Naive thymus-derived CD8-positive, alpha-beta T cell (primary cell): ENCODE measurements around the gene CYB5B. TPM values are rescaled to one million over a fixed set of nuclear protein-coding genes. Genes with fewer than 3 reads are reported as not detected.

Experiments used
- ATAC-seq, 2 donors: fragments of 150-1000 bp; cut with Tn5 transposase in 1 of 2; sonication (Bioruptor Pico), chemical (Tn5 transposase) in 1 of 2; 1 replicate in 1 of 2; 2 replicates in 1 of 2; pipeline ENCODE4 v1.10.0; 2021; ENCODE audit warnings: mild to moderate bottlenecking in 2 of 2, moderate library complexity in 2 of 2
- POLR2A ChIA-PET: fragments of 350-600 bp; sonication (Branson Sonifier 250); formaldehyde crosslinking; loops from one replicate; lab custom pipeline; 2021; ENCODE audit warnings: antibody characterized with exemption; lab: Charles Lee
- DNase-seq, 10 donors: peaks; one replicate each; pipeline versions ENCODE4 v3.0.0 to v3.0.0-alpha.2; 2020 to 2022
- H3K27ac Mint-ChIP-seq, 10 donors: one replicate each; pipeline ENCODE4 v1.8.0; 2020 to 2022; ENCODE audit warnings: mild to moderate bottlenecking in 10 of 10, mixed read lengths in 10 of 10, moderate library complexity in 4 of 10, inconsistent platforms in 1 of 10
- H3K27me3 Mint-ChIP-seq, 5 donors: one replicate each; pipeline ENCODE4 v1.8.0; 2021 to 2022; ENCODE audit warnings: mixed read lengths in 5 of 5
- H3K36me3 Mint-ChIP-seq, 3 donors: one replicate each; pipeline ENCODE4 v1.8.0; 2020 to 2022; ENCODE audit warnings: mixed read lengths in 3 of 3, mild to moderate bottlenecking in 2 of 3, inconsistent platforms in 1 of 3
- H3K4me1 Mint-ChIP-seq, 4 donors: one replicate each; pipeline ENCODE4 v1.8.0; 2021 to 2022; ENCODE audit warnings: mixed read lengths in 4 of 4
- H3K4me3 Mint-ChIP-seq, 10 donors: one replicate each; pipeline ENCODE4 v1.8.0; 2020 to 2022; ENCODE audit warnings: mild to moderate bottlenecking in 10 of 10, mixed read lengths in 10 of 10, moderate library complexity in 6 of 10, inconsistent platforms in 1 of 10
- H3K9me3 Mint-ChIP-seq, 9 donors: one replicate each; pipeline ENCODE4 v1.8.0; 2020 to 2022; ENCODE audit warnings: mixed read lengths in 9 of 9, mild to moderate bottlenecking in 3 of 9, inconsistent platforms in 1 of 9, moderate library complexity in 1 of 9
- polyA plus RNA-seq, 3 donors: library from polyadenylated mRNA; unstranded; fragments of 300-500 nt; fragmentation: Illumina TruSeq; gene quantifications; one replicate each; pipeline ENCODE4 v1.2.3, GENCODE V29; 2021
- total RNA-seq, 8 experiments: library from RNA in 2 of 8; stranded (reverse) in 2 of 8; gene quantifications; one replicate each; pipeline ENCODE4 v1.2.3 and lab custom pipeline; 2021 to 2026

The CYB5B gene
- total and polyA plus RNA-seq, 5 experiments from 2014 or later = 45.6 to 96.4 (median 83.3) TPM

DNA sequence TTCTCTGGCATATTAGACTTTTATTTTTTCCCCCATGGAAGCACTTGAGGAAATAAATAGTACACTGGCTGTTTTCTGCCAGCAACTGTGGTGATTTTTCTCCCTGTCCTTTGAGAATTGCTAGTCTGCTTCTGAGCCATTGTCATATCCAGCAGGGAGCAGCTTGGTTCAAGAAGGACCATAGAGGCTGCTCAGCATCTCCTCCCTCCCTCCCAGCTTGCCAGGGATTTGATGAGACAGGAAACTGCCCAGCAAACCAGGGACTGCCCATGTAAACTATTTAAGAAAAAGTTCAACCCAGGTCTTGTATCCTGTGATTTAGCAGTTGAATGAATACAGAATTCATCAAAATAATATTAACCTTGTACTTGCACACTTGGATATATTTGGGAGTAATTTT, 39.5 kb downstream of the CYB5B start:
- POLR2A ChIA-PET = no interaction called here
- Mint-ChIP-seq H3K4me3 (no peak overlapping the region), H3K36me3 (peaks cover 0 to 53% (median 8%) of the 10 kb centered on the region in 3 donors), H3K27me3 (no peaks in the 10 kb centered on the region), H3K9me3 (no peaks in the 10 kb centered on the region), H3K4me1 (peaks cover 0 to 27% (median 8%) of the 10 kb centered on the region in 4 donors), H3K27ac (peak overlapping the region in 4 of 10 donors; percentile 28 to 82 (median 69))
- ATAC-seq (no peak), DNase-seq (no peak)

DNA sequence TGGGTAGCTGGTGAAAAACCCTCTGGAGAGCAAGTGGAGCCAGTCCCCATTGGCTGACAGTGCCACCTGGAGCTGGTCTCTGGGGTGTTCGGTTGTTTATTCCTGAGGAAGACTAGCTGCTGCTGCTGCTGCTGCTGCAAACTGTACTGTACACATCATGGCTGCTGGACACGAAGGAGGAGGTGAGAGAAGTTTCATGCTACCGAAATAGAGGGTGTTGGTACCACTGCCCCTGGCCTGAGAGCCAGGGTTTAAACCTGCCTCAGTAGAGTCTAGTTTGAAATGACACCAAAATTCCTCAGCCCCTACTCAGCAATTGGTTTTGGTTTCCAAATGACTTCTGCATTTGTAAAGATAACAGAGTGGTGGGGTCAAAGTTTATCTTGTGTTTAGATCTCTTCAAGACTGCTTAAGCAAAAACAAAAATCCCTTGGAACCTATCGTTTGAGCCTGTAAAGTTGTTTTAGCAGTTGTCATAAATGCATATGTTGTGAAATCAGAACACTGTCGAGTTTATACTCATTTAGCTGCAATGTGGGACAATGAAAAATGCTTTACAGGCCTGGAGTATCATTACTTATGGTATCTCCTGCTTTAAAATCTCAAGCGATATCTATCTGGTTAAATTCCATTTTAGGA, 40.8 kb downstream of the CYB5B start:
- H3K9me3 Mint-ChIP-seq = no peaks in the 10 kb centered on the region
- H3K27ac Mint-ChIP-seq = peak overlapping the region; percentile 39 to 82 (median 62)
- no peaks in the 10 kb centered on the region for H3K27me3 Mint-ChIP-seq
- H3K4me3 Mint-ChIP-seq = peak overlapping the region in 2 of 10 donors; percentile 45 to 46
- ATAC-seq = no peak
- no peak for DNase-seq
- POLR2A ChIA-PET = no interaction called here
- H3K36me3 Mint-ChIP-seq = peaks cover 0 to 41% (median 6%) of the 10 kb centered on the region in 3 donors
- H3K4me1 Mint-ChIP-seq = peaks cover 0 to 35% (median 12%) of the 10 kb centered on the region in 4 donors

DNA sequence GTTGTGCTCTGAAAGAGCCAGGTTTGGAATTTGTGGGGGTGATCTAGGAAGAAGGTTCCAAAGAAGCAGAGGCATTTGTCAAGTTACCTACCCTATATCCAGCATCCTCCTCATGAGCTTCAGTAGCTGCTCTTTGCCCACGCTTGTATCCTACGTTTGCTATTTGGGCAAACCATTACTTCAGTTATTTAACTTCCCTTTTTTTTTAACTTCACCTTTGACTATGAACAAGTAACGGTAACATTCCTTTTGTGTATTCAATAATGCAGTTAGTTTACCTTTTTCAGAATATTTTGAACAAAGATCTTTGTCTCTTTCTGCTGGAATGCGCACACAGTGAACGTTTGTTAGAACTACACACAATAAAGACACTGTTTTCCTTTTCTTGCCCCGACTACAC, 41.5 kb downstream of the CYB5B start:
- H3K4me3 Mint-ChIP-seq = no peak overlapping the region
- H3K9me3 Mint-ChIP-seq = no peaks in the 10 kb centered on the region
- POLR2A ChIA-PET = no interaction called here
- DNase-seq = no peak
- peaks cover 0 to 37% (median 6%) of the 10 kb centered on the region in 3 donors for H3K36me3 Mint-ChIP-seq
- H3K4me1 Mint-ChIP-seq = peaks cover 0 to 41% (median 14%) of the 10 kb centered on the region in 4 donors
- ATAC-seq = no peak
- H3K27me3 Mint-ChIP-seq = no peaks in the 10 kb centered on the region
- peak overlapping the region in 3 of 10 donors; percentile 68 to 81 (median 74) for H3K27ac Mint-ChIP-seq

DNA sequence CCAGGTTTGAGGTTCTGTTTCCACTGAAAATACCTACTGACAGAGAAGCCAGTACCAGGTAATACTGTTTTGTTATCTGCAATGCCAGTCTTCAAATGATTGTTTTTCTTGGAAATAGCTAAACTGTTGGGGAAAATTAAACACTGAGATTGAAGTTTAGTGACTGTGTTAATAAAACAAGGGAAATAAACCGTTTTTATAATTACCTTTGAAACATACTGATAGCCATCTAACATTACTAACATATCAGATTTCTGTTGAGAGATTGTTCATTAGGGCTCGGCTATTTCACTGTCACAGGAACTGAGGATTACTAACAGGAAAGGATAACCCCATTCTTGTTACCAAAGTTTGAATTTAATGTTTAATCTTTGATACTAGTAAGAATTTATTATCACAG, 42.1 kb downstream of the CYB5B start:
- Mint-ChIP-seq H3K4me1 (peaks cover 0 to 45% (median 15%) of the 10 kb centered on the region in 4 donors), H3K27ac (peak overlapping the region in 4 of 10 donors; percentile 3 to 29 (median 17)), H3K9me3 (no peaks in the 10 kb centered on the region), H3K36me3 (peaks cover 0 to 33% (median 6%) of the 10 kb centered on the region in 3 donors), H3K4me3 (peak overlapping the region in 1 of 10 donors; percentile 26), H3K27me3 (no peaks in the 10 kb centered on the region)
- DNase-seq (no peak), ATAC-seq (no peak)
- POLR2A ChIA-PET = interaction anchor here (0.6 kb wide), 1 partner anchor 314 kb away, joined by 3 read pairs; no protein-coding TSS in a partner anchor

DNA sequence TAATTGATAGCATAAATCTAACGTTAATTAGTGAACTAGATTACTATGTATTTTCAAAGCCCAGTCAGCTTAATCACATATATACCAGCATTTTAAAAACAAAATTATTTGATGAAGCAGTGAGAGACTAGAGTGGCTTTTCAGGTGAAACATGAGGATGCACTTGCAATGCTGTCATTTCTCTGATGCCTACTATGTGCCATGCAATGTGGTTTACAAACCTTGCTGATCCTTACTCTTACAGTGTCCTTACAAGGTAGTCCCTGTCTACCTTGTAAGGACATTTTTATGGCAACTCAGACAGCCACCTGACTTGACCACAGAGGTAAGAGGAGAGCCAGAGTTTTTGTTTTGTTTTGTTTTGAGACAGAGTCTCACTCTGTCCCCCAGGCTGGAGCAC, 42.7 kb downstream of the CYB5B start:
- Mint-ChIP-seq H3K36me3 (peaks cover 0 to 32% (median 6%) of the 10 kb centered on the region in 3 donors), H3K4me3 (peak overlapping the region in 1 of 10 donors; percentile 26), H3K27ac (peak overlapping the region in 2 of 10 donors; percentile 3 to 37), H3K9me3 (no peaks in the 10 kb centered on the region), H3K27me3 (no peaks in the 10 kb centered on the region), H3K4me1 (peaks cover 0 to 45% (median 15%) of the 10 kb centered on the region in 4 donors)
- DNase-seq (no peak), ATAC-seq (no peak)
- POLR2A ChIA-PET = interaction anchor here (0.6 kb wide), 1 partner anchor 315 kb away, joined by 3 read pairs; no protein-coding TSS in a partner anchor

DNA sequence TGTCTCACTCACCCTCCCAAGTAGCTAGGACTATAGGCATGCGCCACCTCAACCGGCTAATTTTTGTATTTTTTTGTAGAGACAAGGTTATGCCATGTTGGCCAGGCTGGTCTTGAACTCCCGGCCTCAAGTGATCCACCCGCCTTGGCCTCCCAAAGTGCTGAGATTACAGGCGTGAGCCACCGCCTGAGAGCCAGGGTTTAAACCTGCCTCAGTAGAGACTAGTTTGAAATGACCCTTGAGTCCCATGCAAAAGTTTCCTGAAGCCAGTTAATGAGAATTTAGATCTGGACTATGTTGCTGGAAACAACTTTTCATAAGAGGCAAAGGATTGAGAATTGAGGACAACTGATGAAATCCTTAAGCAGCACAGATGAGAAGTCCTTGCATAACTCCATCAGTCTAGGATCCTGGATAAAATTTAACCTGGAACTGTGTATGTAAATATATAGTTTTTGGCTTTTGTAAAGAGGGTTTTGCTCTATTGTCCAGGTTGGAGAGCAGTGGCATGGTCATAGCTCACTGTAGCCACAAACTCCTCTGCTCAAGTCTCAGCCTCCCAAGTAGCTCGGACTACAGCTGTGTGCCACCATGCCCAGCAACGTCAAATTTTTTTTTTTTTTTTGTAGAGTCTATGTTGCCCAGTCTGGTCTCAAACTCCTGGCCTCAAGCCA, 43.2 kb downstream of the CYB5B start:
- no peaks in the 10 kb centered on the region for H3K27me3 Mint-ChIP-seq
- POLR2A ChIA-PET = no interaction called here
- H3K9me3 Mint-ChIP-seq = no peaks in the 10 kb centered on the region
- DNase-seq = no peak
- no peak overlapping the region for H3K4me3 Mint-ChIP-seq
- peak overlapping the region in 2 of 10 donors; percentile 2 to 15 for H3K27ac Mint-ChIP-seq
- peaks cover 0 to 26% (median 4%) of the 10 kb centered on the region in 3 donors for H3K36me3 Mint-ChIP-seq
- peaks cover 0 to 45% (median 15%) of the 10 kb centered on the region in 4 donors for H3K4me1 Mint-ChIP-seq
- ATAC-seq = no peak

DNA sequence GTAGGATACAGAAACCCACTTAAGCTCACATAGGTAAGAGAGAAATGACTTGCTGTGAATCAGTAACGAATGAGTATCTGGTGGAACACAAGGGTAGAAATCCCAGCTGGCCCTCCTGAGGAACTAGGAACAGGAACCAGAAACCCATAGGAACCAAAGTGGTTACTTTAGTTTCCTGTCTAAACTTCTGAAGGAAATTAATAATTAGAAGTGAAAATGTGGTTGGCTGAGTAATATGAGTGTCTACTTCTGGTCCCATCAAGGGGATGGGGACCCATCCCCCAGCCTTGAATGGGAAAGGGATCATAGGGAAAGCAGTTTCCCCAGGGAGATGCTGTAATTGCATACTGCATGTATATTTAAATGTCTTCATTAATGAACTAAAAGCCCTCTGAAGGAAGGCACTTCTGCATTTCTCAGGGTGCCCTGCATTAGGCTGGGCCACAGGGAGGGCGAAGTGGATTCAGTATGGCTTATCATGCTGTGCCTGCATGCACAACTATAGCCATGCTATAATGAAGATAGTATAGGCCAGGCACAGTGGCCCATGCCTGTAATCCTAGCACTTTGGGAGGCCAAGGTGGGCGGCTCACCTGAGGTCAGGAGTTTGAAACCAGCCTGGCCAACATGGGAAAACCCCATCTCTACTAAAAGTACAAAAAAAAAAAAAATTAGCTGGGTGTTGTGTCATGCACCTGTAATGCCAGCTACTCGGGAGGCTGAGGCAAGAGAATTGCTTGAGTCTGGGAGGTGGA, 45.6 kb downstream of the CYB5B start:
- POLR2A ChIA-PET = interaction anchor here (0.6 kb wide), 1 partner anchor 1848 kb away, joined by 4 read pairs; no protein-coding TSS in a partner anchor
- H3K36me3 Mint-ChIP-seq = peaks cover 0 to 7% (median 0%) of the 10 kb centered on the region in 3 donors
- H3K9me3 Mint-ChIP-seq = no peaks in the 10 kb centered on the region
- ATAC-seq (no peak), DNase-seq (no peak)
- no peak overlapping the region for H3K4me3 Mint-ChIP-seq
- peaks cover 0 to 30% (median 11%) of the 10 kb centered on the region in 4 donors for H3K4me1 Mint-ChIP-seq
- no peaks in the 10 kb centered on the region for H3K27me3 Mint-ChIP-seq
- H3K27ac Mint-ChIP-seq = peak overlapping the region in 4 of 10 donors; percentile 24 to 71 (median 50)

DNA sequence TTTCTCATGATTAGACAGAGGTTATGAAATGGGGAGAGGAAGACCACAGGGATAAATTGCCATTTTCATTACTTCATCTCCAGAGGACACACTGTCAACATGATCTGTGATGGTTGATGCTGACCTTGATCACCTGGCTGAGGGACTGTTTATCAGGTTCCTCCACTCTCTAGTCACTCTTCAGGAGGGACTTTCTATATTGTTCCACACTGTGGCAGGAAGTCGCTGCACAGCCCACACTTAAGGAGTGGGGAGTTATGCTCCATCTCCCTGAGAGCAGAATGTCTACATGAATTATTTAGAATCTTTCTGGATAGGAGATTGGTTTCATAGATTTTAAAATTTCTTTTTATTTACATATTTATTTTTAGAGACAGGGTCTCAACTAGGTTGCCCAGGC, 46.7 kb downstream of the CYB5B start:
- DNase-seq (no peak), ATAC-seq (peak in 1 of 2 donors; percentile 51)
- no peak overlapping the region for H3K4me3 Mint-ChIP-seq
- H3K27ac Mint-ChIP-seq = peak overlapping the region in 8 of 10 donors; percentile 20 to 90 (median 42)
- H3K4me1 Mint-ChIP-seq = peaks cover 0 to 20% (median 10%) of the 10 kb centered on the region in 4 donors
- no peaks in the 10 kb centered on the region for H3K9me3 Mint-ChIP-seq
- H3K36me3 Mint-ChIP-seq = peaks cover 0 to 7% (median 0%) of the 10 kb centered on the region in 3 donors
- H3K27me3 Mint-ChIP-seq = no peaks in the 10 kb centered on the region
- POLR2A ChIA-PET = no interaction called here

DNA sequence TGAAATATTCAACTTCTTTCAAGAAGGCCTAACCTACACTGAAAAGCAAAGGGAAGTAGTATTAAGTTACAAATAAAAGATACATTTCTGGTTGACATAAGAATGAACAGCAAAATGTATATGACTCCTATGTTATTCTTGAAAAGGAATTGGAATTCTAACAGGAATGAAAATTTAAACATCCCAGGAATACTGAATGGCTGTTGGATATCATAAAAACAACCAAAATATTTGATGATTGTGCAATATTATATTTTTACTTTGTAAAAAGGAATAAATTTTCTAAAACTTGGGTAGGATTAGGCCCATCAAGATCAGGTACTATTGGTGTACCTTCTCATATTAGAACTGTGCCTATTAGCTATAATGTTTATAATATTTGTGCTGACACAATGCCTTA, 50.0 kb downstream of the CYB5B start:
- ATAC-seq = no peak
- POLR2A ChIA-PET = no interaction called here
- Mint-ChIP-seq H3K36me3 (no peaks in the 10 kb centered on the region), H3K4me3 (no peak overlapping the region), H3K9me3 (no peaks in the 10 kb centered on the region), H3K27ac (no peak overlapping the region), H3K4me1 (peaks cover 0 to 21% (median 8%) of the 10 kb centered on the region in 4 donors), H3K27me3 (no peaks in the 10 kb centered on the region)
- DNase-seq = no peak

DNA sequence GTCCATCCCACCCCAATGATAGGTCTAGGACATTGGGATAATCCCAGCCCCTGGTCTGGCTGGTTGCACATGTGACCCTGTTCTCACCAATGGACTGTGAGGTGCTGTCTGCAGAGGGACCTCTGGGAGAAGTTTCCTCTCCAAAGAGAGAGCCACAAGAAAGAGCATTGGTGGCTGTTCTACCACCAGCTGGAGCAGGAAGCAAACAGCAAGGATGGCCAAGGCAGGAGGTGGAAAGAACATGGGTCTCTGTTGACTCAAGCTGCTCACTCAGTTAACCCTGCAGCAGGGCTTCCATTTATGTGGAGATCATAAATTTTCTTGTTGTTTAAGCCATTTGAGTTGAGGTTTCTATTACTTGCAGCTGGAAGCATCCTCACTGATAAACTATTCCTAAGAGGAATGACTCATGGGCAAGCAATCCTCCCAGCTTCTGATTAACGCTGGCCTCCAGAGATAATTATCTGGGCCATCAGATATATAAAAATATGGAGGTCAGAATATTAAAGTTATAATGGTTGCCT, 52.6 kb downstream of the CYB5B start:
- H3K27ac Mint-ChIP-seq = peak overlapping the region in 1 of 10 donors; percentile 33

DNA sequence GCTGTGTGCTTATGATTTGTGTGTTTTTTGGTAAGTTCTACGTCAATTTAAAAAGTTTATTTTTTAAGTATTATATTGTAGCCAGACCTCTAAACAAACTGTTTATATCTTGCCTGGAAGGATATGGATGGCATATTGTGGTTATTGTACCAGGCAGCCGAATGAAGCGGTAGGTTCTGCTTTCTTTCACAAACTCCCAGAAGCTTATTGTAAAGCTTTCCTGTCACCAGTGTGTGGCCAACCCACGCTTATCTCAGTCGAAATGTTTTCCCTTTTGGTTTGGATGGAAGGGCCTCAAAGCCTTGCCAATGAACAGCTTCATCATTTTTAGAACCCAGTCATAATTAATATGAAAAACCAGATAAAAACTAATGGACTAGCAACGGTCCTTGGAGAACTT, 53.1 kb downstream of the CYB5B start:
- POLR2A ChIA-PET = no interaction called here
- H3K9me3 Mint-ChIP-seq = no peaks in the 10 kb centered on the region
- no peak overlapping the region for H3K27ac Mint-ChIP-seq
- ATAC-seq (no peak), DNase-seq (no peak)
- peaks cover 0 to 4% (median 2%) of the 10 kb centered on the region in 4 donors for H3K4me1 Mint-ChIP-seq
- peaks cover 0 to 2% (median 0%) of the 10 kb centered on the region in 5 donors for H3K27me3 Mint-ChIP-seq
- H3K36me3 Mint-ChIP-seq = peaks cover 0 to 2% (median 0%) of the 10 kb centered on the region in 3 donors
- H3K4me3 Mint-ChIP-seq = no peak overlapping the region

More for the DNA sequence above, 52.6 kb downstream of the CYB5B start:
- POLR2A ChIA-PET = no interaction called here
- ATAC-seq (no peak), DNase-seq (no peak)
- Mint-ChIP-seq H3K36me3 (peaks cover 0 to 2% (median 0%) of the 10 kb centered on the region in 3 donors), H3K4me3 (no peak overlapping the region), H3K27me3 (peaks cover 0 to 2% (median 0%) of the 10 kb centered on the region in 5 donors), H3K9me3 (no peaks in the 10 kb centered on the region), H3K4me1 (peaks cover 0 to 4% (median 2%) of the 10 kb centered on the region in 4 donors)

DNA sequence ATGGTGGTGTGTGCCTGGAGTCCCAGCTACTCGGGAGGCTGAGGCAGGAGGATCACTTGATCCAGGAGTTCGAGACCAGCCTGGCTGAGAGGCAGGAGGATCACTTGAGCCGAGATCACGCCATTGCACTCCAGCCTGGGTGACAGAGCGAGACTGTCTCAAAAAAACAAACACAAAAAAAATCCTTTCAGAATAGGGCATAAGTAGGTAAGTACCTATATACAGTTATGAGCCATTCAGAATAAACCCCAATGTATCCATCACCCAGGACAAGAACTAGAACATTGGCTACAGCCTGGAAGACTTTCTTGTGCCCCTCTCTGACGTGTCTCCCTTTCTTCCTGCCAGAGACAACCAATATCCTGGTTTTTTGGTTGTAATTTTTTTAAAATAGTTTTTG, 54.3 kb downstream of the CYB5B start:
- ATAC-seq (no peak), DNase-seq (no peak)
- Mint-ChIP-seq H3K27ac (no peak overlapping the region), H3K4me1 (peaks cover 0 to 4% (median 1%) of the 10 kb centered on the region in 4 donors), H3K9me3 (no peaks in the 10 kb centered on the region), H3K36me3 (peaks cover 0 to 2% (median 0%) of the 10 kb centered on the region in 3 donors), H3K27me3 (peaks cover 0 to 2% (median 0%) of the 10 kb centered on the region in 5 donors), H3K4me3 (no peak overlapping the region)
- POLR2A ChIA-PET = interaction anchor here (0.7 kb wide), 1 partner anchor 7 kb away, joined by 3 read pairs; no protein-coding TSS in a partner anchor
